Activated T-cell treated with anti-CD3 and anti-CD28 coated beads, Interleukin-2, amount 50 U/mL, for 24 hours (primary cell): ENCODE results near the gene OR2A1.
"Not testable (repeated sequence)": the region's sequence is repeated elsewhere in the genome, so short reads cannot be mapped to it uniquely, and the experiment has no call there.

ENCODE experiments used
- DNase-seq: peaks from one replicate; pipeline ENCODE4 v3.0.0-alpha.2; 2020
- H3K27ac Mint-ChIP-seq: 2 replicates; pipeline ENCODE4 v1.8.0; 2020; ENCODE audit warnings: mild to moderate bottlenecking, mixed read lengths
- H3K27me3 Mint-ChIP-seq: 2 replicates; pipeline ENCODE4 v1.8.0; 2020; ENCODE audit warnings: mixed read lengths
- H3K36me3 Mint-ChIP-seq: 2 replicates; pipeline ENCODE4 v1.8.0; 2020; ENCODE audit warnings: low read depth, mixed read lengths
- H3K4me1 Mint-ChIP-seq: 2 replicates; pipeline ENCODE4 v1.8.0; 2020; ENCODE audit warnings: low read depth, mixed read lengths
- H3K4me3 Mint-ChIP-seq: 2 replicates; pipeline ENCODE4 v1.8.0; 2020; ENCODE audit warnings: mild to moderate bottlenecking, moderate library complexity, mixed read lengths
- H3K9me3 Mint-ChIP-seq: 2 replicates; pipeline ENCODE4 v1.8.0; 2020; ENCODE audit warnings: mixed read lengths

OR2A1 gene

DNA sequence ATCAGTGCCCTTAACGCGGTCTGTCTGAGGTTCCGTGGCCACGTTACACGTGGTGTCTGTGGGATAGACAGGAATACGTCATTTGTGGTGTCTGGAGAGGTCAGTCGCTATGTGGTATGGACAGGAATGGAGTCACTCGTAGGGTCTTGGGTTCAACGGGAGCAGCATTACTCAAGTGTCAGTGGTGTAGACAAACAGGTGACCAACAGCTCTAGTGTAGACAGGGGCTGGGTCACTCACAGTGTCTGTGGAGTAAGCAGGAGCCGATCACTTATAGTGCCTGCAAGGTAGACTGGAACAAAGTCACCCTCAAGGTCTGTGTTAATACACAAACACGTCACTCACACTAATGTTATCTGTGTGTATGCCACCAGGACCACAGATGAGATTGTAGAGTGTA lies 44.6 kb downstream of the OR2A1 start:
- H3K27me3 Mint-ChIP-seq, H3K27ac Mint-ChIP-seq, H3K36me3 Mint-ChIP-seq, H3K4me3 Mint-ChIP-seq, H3K4me1 Mint-ChIP-seq, H3K9me3 Mint-ChIP-seq, DNase-seq: not testable (repeated sequence)

DNA sequence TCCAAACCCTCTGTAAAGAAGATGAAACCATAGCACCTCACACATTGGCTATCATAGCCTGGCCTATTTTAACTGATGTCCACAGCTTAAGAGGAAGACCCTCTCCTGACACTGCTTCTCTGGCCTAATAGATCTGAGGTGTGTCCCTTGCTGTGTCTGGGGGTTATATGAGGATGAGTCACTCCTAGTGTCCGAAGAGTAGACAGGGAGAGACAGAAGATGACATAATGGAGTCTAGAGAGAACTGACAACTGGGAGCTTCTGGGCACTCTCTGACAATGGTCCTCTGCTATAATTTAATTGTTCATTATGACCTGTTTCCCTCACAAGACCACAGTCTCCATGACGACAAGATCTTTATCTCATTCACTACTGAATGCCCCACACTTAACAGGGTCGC lies 49.8 kb downstream of the OR2A1 start:
- H3K27ac Mint-ChIP-seq, DNase-seq, H3K4me3 Mint-ChIP-seq, H3K27me3 Mint-ChIP-seq, H3K4me1 Mint-ChIP-seq, H3K9me3 Mint-ChIP-seq, H3K36me3 Mint-ChIP-seq: not testable (repeated sequence)

DNA sequence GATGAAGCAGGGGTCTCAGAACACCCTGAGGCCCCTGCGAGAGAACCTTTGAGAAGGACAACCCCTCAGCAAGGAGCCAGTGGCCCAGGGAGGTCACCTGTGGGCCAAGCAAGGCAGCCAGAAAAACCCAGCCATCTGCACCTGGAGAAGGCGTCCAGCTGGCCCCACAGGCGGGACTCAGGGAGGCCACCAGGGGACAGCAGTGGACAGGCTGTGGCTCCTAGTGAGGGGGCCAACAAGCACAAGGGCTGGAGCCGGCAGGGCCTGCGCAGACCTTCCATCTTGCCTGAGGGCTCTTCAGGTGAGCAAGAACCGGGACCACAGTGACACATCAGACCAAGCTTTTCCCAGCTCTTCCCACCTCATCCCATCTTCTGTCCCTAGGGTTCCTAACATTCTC lies 53.3 kb downstream of the OR2A1 start:
- not testable (repeated sequence) for H3K4me1 Mint-ChIP-seq, H3K9me3 Mint-ChIP-seq, H3K27ac Mint-ChIP-seq, H3K4me3 Mint-ChIP-seq, DNase-seq, H3K36me3 Mint-ChIP-seq, H3K27me3 Mint-ChIP-seq

DNA sequence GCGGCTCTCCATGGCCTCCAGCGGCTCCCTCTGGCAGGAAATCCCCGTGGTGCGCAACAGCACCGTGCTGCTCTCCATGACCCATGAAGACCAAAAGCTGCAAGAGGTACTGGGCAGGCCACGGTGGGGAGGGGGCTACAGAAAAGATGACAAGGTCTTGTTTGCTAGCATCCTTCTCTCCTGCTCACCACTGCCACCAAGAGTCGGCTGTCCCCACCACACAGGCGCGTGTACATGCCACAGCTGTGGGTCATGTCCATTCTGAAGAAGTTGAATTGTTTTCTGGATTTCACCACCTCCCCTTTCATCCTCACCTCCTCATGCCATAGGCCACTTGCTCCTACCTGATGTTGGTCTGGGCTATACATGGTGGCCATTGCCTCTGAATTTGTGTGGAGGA lies 55.0 kb downstream of the OR2A1 start:
- H3K9me3 Mint-ChIP-seq, DNase-seq, H3K4me3 Mint-ChIP-seq, H3K4me1 Mint-ChIP-seq, H3K36me3 Mint-ChIP-seq, H3K27ac Mint-ChIP-seq, H3K27me3 Mint-ChIP-seq: not testable (repeated sequence)

DNA sequence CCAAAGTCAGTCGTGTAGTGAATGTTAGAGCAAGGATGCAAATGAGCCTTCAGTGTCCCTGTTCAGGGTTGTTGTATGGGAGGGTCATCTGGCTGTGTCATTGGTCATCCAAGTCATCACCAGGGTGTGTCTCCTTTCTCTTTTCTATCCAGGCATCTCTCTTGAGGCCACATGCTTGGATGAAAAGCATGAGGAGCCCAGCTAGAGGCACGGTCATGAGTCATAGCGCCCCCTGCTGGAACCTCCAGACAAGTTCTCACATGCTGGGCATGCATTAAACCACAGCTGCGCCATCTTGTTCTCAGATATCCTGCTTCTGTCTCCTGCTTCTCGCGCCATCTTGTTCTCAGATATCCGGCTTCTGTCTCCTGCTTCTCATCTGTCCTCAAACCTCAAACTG lies 57.0 kb downstream of the OR2A1 start:
- not testable (repeated sequence) for H3K9me3 Mint-ChIP-seq, H3K27ac Mint-ChIP-seq, H3K4me3 Mint-ChIP-seq, H3K4me1 Mint-ChIP-seq, DNase-seq, H3K36me3 Mint-ChIP-seq, H3K27me3 Mint-ChIP-seq
